ENCODE measurements around the gene ZNF688. TPM values are rescaled to one million over a fixed set of nuclear protein-coding genes. Genes with fewer than 3 reads are reported as not detected.

ZNF688 gene
- total and polyA plus RNA-seq, 2 of the 13 experiments (the other 11 are each of a cell fraction or from before 2014, with no cell fraction given) = 2.4 to 5.4 TPM

GRCh38 chr16:30526823-30527634, 44.5 kb downstream of the ZNF688 start (continued):
- TF ChIP-seq ZNF407 (CRISPR knock-in tag; IDR thresholded peaks at IDR 0.05; ENCODE audit: not compliant biosample characterization) (peak; percentile 83), TCF7 (IDR thresholded peaks at IDR 0.05; ENCODE audit: low read depth) (no peak), ELF4 (CRISPR knock-in tag; IDR thresholded peaks at IDR 0.05; ENCODE audit: borderline replicate concordance) (no peak), ZNF781 (CRISPR knock-in tag; IDR thresholded peaks at IDR 0.05; ENCODE audit: borderline replicate concordance, not compliant biosample characterization) (no peak), KLF16 (CRISPR knock-in tag; IDR thresholded peaks at IDR 0.05) (peak in 1 of 2 experiments; percentile 13; a peak in 1 of 4 replicates), BHLHE40 (IDR thresholded peaks at IDR 0.05; ENCODE audit: low read length) (0 out of 2 replicates have a peak, but pooled peaks have one; percentile 7), NCOA5 (CRISPR knock-in tag; IDR thresholded peaks at IDR 0.05) (no peak), ZNF468 (CRISPR knock-in tag; IDR thresholded peaks at IDR 0.05) (no peak)
- TF ChIP-seq, protein P1, sequence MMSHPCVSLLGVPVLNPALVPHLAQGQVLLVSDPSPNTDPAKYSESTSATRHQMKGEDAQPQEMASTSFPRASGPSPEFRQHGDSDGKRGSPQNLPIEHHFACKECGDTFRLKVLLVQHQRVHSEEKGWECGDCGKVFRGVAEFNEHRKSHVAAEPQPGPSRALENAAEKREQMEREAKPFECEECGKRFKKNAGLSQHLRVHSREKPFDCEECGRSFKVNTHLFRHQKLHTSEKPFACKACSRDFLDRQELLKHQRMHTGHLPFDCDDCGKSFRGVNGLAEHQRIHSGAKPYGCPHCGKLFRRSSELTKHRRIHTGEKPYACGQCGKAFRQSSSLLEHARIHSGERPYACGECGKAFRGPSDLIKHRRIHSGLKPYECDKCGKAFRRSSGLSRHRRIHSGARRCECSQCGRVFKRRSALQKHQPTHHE (CRISPR knock-in tag; IDR thresholded peaks at IDR 0.05; ENCODE audit: borderline replicate concordance) = 0 out of 2 replicates have a peak, but pooled peaks have one; percentile 50

All from HepG2 (cell line).